Measurements from ENCODE around the gene ABLIM2.

ABLIM2 gene

GRCh38 chr4:8192748-8193738 is 34.4 kb upstream of the ABLIM2 start:
- DNase-seq (ENCODE audit: low spot score), result peak; percentile 42

GRCh38 chr4:8191136-8191747 is 32.6 kb upstream of the ABLIM2 start:
- no peak for DNase-seq (ENCODE audit: low spot score)

- DNase-seq (ENCODE audit: low spot score), result no peak
Observed at GRCh38 chr4:8189551-8190466, 31.2 kb upstream of the ABLIM2 start.

- DNase-seq (ENCODE audit: low spot score), result no peak
Observed at GRCh38 chr4:8188743-8189550, 30.3 kb upstream of the ABLIM2 start.

GRCh38 chr4:8188085-8188484 is 29.5 kb upstream of the ABLIM2 start:
- peak; percentile 34 for DNase-seq (ENCODE audit: low spot score)

GRCh38 chr4:8185930-8186329 is 27.3 kb upstream of the ABLIM2 start:
- DNase-seq (ENCODE audit: low spot score), result peak; percentile 53

- DNase-seq (ENCODE audit: low spot score), result peak; percentile 92
Observed at GRCh38 chr4:8185295-8185694, 26.7 kb upstream of the ABLIM2 start.

GRCh38 chr4:8184061-8184460 is 25.4 kb upstream of the ABLIM2 start:
- no peak for DNase-seq (ENCODE audit: low spot score)

- peak; percentile 86 for DNase-seq (ENCODE audit: low spot score)
Observed at GRCh38 chr4:8182858-8183725, 24.5 kb upstream of the ABLIM2 start.

GRCh38 chr4:8182294-8182693 is 23.7 kb upstream of the ABLIM2 start:
- no peak for DNase-seq (ENCODE audit: low spot score)

GRCh38 chr4:8181844-8182243 is 23.2 kb upstream of the ABLIM2 start:
- DNase-seq (ENCODE audit: low spot score), result no peak

- no peak for DNase-seq (ENCODE audit: low spot score)
Observed at GRCh38 chr4:8181119-8181518, 22.5 kb upstream of the ABLIM2 start.

- DNase-seq (ENCODE audit: low spot score), result no peak
Observed at GRCh38 chr4:8180310-8181093, 21.9 kb upstream of the ABLIM2 start.

GRCh38 chr4:8179771-8180170 is 21.2 kb upstream of the ABLIM2 start:
- DNase-seq (ENCODE audit: low spot score), result no peak

- no peak for DNase-seq (ENCODE audit: low spot score)
Observed at GRCh38 chr4:8179074-8179473, 20.5 kb upstream of the ABLIM2 start.

GRCh38 chr4:8177956-8178355 is 19.3 kb upstream of the ABLIM2 start:
- no peak for DNase-seq (ENCODE audit: low spot score)

GRCh38 chr4:8177552-8177951 is 18.9 kb upstream of the ABLIM2 start:
- no peak for DNase-seq (ENCODE audit: low spot score)

- peak; percentile 84 for DNase-seq (ENCODE audit: low spot score)
Observed at GRCh38 chr4:8176547-8177399, 18.2 kb upstream of the ABLIM2 start.

GRCh38 chr4:8175686-8176085 is 17.1 kb upstream of the ABLIM2 start:
- no peak for DNase-seq (ENCODE audit: low spot score)
